Measurements from ENCODE around the gene SKIDA1. TPM values are rescaled to one million over a fixed set of nuclear protein-coding genes. Genes with fewer than 3 reads are reported as not detected.

SKIDA1 gene
- total RNA-seq, 1 experiment from 2014 or later = 0.34 TPM

DNA sequence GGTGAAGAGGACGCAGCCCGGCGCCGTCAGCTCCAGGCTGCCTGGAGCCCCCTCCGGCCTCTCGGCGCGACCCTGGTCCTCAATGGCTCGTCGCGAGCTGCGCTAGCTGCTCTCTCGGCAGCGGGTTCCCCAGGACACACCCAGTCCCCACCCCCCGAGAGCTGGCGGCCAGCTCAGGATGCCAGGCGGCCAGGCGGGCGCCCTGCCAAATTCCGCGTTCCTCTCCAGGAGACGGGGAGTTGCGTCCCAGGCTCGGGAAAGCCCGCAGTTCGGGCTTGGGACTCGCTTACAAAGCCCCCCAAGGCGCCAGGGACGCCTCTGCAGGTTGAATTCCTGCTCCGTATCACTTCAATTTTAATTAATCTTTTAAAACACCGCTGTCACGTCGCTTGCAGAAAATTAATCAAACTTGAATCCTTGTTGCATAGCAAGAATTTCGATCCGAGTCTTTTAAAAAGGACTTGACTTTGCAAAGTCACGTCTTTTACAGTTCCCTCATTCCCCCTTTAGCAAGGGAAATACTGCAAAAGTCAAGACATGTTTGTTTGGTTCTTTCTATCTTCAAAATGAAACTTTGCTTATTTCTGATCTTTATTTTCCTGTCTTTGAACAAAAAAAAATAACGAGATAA, 28.2 kb downstream of the SKIDA1 start (continued):
- TF ChIP-seq ZNF274 (IDR thresholded peaks at IDR 0.05; ENCODE audit: low read depth, low read length) (no peak), YY1 (IDR thresholded peaks at IDR 0.05; ENCODE audit: extremely low read depth, insufficient replicate concordance, low read depth, low read length) (no peak), ZFX (IDR thresholded peaks at IDR 0.05) (no peak), SIN3A (IDR thresholded peaks at IDR 0.05; ENCODE audit: low read depth) (peak; percentile 81), EGR1 (IDR thresholded peaks at IDR 0.05; ENCODE audit: low read depth) (no peak)

DNA sequence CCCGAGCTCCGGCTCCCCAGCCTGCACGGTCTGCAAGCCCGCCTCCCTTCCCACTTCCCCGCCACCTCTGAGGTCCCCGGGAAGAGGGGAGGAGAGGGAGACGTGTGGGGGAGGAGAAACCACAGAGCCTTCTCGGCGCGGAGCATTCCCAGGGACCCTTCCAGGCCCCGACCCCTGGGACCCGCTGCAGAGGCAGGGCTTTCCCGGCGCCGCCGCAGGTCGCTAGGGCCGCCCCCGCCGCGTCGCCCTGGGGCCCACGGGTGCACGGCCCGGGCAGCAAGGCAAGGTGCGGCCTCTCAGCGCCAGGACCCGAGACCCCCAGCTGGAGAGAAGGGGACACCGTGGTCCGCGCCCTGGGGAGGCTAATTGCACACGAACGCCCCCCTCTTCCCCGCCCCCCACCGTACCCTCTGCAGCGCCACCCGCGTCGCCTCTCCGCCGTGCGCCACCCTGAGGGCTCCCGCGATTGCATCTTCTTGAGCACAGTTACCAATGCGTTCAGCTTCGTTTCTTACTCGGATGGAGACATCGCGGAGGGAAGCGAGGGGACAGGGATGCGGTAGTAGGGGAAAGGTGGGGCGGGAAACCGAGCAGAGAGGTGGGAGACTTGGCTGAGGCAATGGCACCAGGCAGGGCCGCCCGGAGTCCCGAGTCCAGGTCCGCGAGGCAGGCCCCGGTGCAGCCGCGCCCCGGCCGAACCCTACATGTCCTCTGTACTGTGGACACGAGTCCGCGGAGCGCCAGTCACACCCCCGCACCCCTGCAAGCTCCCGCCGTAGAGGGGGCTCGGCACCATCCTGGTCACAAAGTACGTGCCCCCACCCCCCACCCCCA, 28.9 kb downstream of the SKIDA1 start:
- Histone ChIP-seq H3K27me3 (ENCODE audit: insufficient read depth, low read length) (peaks cover 3% of the 10 kb centered on the region; the same call in 1 of the 2 replicates), H3K79me2 (ENCODE audit: insufficient read depth, low read length) (no peaks in the 10 kb centered on the region), H3K9ac (ENCODE audit: low read length) (peak overlapping the region; percentile 71), H3K27ac (ENCODE audit: low read depth, low read length) (peak overlapping the region; percentile 83), H3K9me3 (ENCODE audit: control insufficient read depth in 1 of 2, insufficient read depth in 1 of 2, low read depth in 1 of 2, low read length in 2 of 2) (no peaks in the 10 kb centered on the region), H3K4me1 (ENCODE audit: control insufficient read depth in 1 of 2, insufficient read depth in 2 of 2, low read length in 2 of 2) (peaks cover 2 to 20% of the 10 kb centered on the region in 2 experiments; a peak in 2 of 4 replicates), H3K36me3 (ENCODE audit: control insufficient read depth in 1 of 2, insufficient read depth in 2 of 2, low read length in 2 of 2) (no peaks in the 10 kb centered on the region), H3K4me3 (replicated peaks in 1 of 2; ENCODE audit: low read depth in 1 of 2, low read length in 2 of 2) (peak overlapping the region; percentile 63 to 80), H3K4me2 (ENCODE audit: low read length) (peak overlapping the region; percentile 90), H4K20me1 (ENCODE audit: insufficient read depth) (no peaks in the 10 kb centered on the region), H3K9me2 (ENCODE audit: insufficient read depth) (no peaks in the 10 kb centered on the region), H2AFZ (ENCODE audit: low read depth, low read length, poor library complexity, severe bottlenecking) (peak overlapping the region; percentile 88)
- DNase-seq (ENCODE audit: low read depth, low spot score) (no peak), ATAC-seq (peak; percentile 67)
- ChIA-PET CTCF (interaction anchor here (0.6 to 3.0 kb wide), 19 partner anchors 11 to 507 kb away, joined by 3 to 17 read pairs (median 5); partner anchors contain the start of gene DNAJC1), RAD21 (ENCODE audit: low non-redundant PET in 1 of 2, low total read pairs in 2 of 2, uncharacterized antibody in 2 of 2, unreplicated experiment in 2 of 2) (interaction anchor here (0.6 to 1.6 kb wide), 10 partner anchors 29 to 550 kb away, joined by 3 to 8 read pairs (median 4); partner anchors contain the start of gene SKIDA1 (in 1 of the 2)), POLR2A (interaction anchor here (0.6 to 1.5 kb wide), 7 partner anchors 22 to 1488 kb away, joined by 3 to 10 read pairs (median 4); no protein-coding TSS in a partner anchor)
- intact Hi-C loops (cut with micrococcal nuclease) = loop anchor here (1.0 to 5.0 kb wide), 7 partner anchors 30 to 1491 kb away; no protein-coding TSS in a partner anchor
- no TSS peak for BruUV-seq (replicated peaks)
- TF ChIP-seq TCF7L2 (IDR thresholded peaks at IDR 0.05; ENCODE audit: borderline replicate concordance, extremely low read depth, insufficient read depth, insufficient read length) = no peak
- TF ChIP-seq POLR2A (IDR thresholded peaks at IDR 0.05; ENCODE audit: borderline replicate concordance, extremely low read depth, insufficient read depth, insufficient read length) = no peak
- TF ChIP-seq, protein P1, sequence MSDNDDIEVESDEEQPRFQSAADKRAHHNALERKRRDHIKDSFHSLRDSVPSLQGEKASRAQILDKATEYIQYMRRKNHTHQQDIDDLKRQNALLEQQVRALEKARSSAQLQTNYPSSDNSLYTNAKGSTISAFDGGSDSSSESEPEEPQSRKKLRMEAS (IDR thresholded peaks at IDR 0.05) = peak; percentile 22; the same call in 1 of the 2 replicates
- TF ChIP-seq, protein P2, sequence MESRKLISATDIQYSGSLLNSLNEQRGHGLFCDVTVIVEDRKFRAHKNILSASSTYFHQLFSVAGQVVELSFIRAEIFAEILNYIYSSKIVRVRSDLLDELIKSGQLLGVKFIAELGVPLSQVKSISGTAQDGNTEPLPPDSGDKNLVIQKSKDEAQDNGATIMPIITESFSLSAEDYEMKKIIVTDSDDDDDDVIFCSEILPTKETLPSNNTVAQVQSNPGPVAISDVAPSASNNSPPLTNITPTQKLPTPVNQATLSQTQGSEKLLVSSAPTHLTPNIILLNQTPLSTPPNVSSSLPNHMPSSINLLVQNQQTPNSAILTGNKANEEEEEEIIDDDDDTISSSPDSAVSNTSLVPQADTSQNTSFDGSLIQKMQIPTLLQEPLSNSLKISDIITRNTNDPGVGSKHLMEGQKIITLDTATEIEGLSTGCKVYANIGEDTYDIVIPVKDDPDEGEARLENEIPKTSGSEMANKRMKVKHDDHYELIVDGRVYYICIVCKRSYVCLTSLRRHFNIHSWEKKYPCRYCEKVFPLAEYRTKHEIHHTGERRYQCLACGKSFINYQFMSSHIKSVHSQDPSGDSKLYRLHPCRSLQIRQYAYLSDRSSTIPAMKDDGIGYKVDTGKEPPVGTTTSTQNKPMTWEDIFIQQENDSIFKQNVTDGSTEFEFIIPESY (IDR thresholded peaks at IDR 0.05; ENCODE audit: extremely low read depth, insufficient replicate concordance, low read length) = no peak
- peak; percentile 47 for TF ChIP-seq ZFX (IDR thresholded peaks at IDR 0.05)
- TF ChIP-seq SIN3A (IDR thresholded peaks at IDR 0.05; ENCODE audit: low read depth) = no peak
- TF ChIP-seq CBX3 (IDR thresholded peaks at IDR 0.05; ENCODE audit: low read depth) = no peak
- TF ChIP-seq, protein P3, sequence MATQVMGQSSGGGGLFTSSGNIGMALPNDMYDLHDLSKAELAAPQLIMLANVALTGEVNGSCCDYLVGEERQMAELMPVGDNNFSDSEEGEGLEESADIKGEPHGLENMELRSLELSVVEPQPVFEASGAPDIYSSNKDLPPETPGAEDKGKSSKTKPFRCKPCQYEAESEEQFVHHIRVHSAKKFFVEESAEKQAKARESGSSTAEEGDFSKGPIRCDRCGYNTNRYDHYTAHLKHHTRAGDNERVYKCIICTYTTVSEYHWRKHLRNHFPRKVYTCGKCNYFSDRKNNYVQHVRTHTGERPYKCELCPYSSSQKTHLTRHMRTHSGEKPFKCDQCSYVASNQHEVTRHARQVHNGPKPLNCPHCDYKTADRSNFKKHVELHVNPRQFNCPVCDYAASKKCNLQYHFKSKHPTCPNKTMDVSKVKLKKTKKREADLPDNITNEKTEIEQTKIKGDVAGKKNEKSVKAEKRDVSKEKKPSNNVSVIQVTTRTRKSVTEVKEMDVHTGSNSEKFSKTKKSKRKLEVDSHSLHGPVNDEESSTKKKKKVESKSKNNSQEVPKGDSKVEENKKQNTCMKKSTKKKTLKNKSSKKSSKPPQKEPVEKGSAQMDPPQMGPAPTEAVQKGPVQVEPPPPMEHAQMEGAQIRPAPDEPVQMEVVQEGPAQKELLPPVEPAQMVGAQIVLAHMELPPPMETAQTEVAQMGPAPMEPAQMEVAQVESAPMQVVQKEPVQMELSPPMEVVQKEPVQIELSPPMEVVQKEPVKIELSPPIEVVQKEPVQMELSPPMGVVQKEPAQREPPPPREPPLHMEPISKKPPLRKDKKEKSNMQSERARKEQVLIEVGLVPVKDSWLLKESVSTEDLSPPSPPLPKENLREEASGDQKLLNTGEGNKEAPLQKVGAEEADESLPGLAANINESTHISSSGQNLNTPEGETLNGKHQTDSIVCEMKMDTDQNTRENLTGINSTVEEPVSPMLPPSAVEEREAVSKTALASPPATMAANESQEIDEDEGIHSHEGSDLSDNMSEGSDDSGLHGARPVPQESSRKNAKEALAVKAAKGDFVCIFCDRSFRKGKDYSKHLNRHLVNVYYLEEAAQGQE (IDR thresholded peaks at IDR 0.05; ENCODE audit: low read depth) = no peak
- TF ChIP-seq FOSL1 (IDR thresholded peaks at IDR 0.05; ENCODE audit: low read depth) = no peak
- TF ChIP-seq, protein P4, sequence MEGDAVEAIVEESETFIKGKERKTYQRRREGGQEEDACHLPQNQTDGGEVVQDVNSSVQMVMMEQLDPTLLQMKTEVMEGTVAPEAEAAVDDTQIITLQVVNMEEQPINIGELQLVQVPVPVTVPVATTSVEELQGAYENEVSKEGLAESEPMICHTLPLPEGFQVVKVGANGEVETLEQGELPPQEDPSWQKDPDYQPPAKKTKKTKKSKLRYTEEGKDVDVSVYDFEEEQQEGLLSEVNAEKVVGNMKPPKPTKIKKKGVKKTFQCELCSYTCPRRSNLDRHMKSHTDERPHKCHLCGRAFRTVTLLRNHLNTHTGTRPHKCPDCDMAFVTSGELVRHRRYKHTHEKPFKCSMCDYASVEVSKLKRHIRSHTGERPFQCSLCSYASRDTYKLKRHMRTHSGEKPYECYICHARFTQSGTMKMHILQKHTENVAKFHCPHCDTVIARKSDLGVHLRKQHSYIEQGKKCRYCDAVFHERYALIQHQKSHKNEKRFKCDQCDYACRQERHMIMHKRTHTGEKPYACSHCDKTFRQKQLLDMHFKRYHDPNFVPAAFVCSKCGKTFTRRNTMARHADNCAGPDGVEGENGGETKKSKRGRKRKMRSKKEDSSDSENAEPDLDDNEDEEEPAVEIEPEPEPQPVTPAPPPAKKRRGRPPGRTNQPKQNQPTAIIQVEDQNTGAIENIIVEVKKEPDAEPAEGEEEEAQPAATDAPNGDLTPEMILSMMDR (IDR thresholded peaks at IDR 0.05 in 2 of 3, conservative IDR thresholded peaks at IDR 0.05 in 1 of 3; ENCODE audit: borderline replicate concordance in 1 of 3, insufficient read depth in 1 of 3, low read depth in 2 of 3, low read length in 2 of 3) = peak; percentile 33 to 48 (median 38); a peak in 5 of 6 replicates
